HG03025 (cell line): Measurements from ENCODE around the gene CPEB2.

Experiments used
- ATAC-seq: cut with Tn5 transposase; IDR thresholded peaks from one replicate; pipeline ENCODE4 v1.9.1; 2021; ENCODE audit warnings: mild to moderate bottlenecking, moderate library complexity; ENCODE audit not compliant: unreplicated experiment, low FRiP score

The CPEB2 gene

GRCh38 chr4:15001869-15002658 is at the start of gene CPEB2:
TSS of gene CPEB2 (plus strand) at chr4:15002481. CDS start at chr4:15002674, 193 bp downstream.
- ATAC-seq = peak; percentile 50

- ATAC-seq = no peak
These were observed 43.8 kb upstream of the CPEB2 start for GRCh38 chr4:14958436-14958835.

- no peak for ATAC-seq
These were observed 41.0 kb upstream of the CPEB2 start for GRCh38 chr4:14961292-14961691.

GRCh38 chr4:14965071-14965470 is 37.2 kb upstream of the CPEB2 start:
- no peak for ATAC-seq

- ATAC-seq = no peak
These were observed 34.3 kb upstream of the CPEB2 start for GRCh38 chr4:14967982-14968381.

- ATAC-seq = no peak
These were observed 24.5 kb upstream of the CPEB2 start for GRCh38 chr4:14977830-14978229.

GRCh38 chr4:14984448-14984847 is 17.8 kb upstream of the CPEB2 start:
- ATAC-seq = no peak

- no peak for ATAC-seq
These were observed 17.1 kb upstream of the CPEB2 start for GRCh38 chr4:14985161-14985560.

GRCh38 chr4:14985843-14986242 is 16.4 kb upstream of the CPEB2 start:
- no peak for ATAC-seq

GRCh38 chr4:14987054-14987453 is 15.2 kb upstream of the CPEB2 start:
- ATAC-seq = no peak

- ATAC-seq = no peak
These were observed 11.8 kb upstream of the CPEB2 start for GRCh38 chr4:14990484-14990883.

- ATAC-seq = no peak
These were observed 8.0 kb upstream of the CPEB2 start for GRCh38 chr4:14994242-14994641.

- peak; percentile 17 for ATAC-seq
These were observed 923 bp upstream of the CPEB2 start for GRCh38 chr4:15001248-15001868.

GRCh38 chr4:15002659-15003400 is 549 bp downstream of the CPEB2 start:
- peak; percentile 23 for ATAC-seq

GRCh38 chr4:15003401-15003890 is 1.2 kb downstream of the CPEB2 start:
- peak; percentile 8 for ATAC-seq

- peak; percentile 8 for ATAC-seq
These were observed 1.8 kb downstream of the CPEB2 start for GRCh38 chr4:15003891-15004738.

- peak; percentile 3 for ATAC-seq
These were observed 2.5 kb downstream of the CPEB2 start for GRCh38 chr4:15004739-15005301.

GRCh38 chr4:15005474-15006115 is 3.3 kb downstream of the CPEB2 start:
- ATAC-seq = no peak

- ATAC-seq = no peak
These were observed 4.2 kb downstream of the CPEB2 start for GRCh38 chr4:15006416-15007024.
